SKM-1 (cell line): ENCODE measurements around the gene CDH13.

ENCODE experiments used
- DNase-seq: peaks from one replicate; lab custom pipeline; 2025; ENCODE audit not compliant: unreplicated experiment; lab: John Stamatoyannopoulos, UW

CDH13 gene

GRCh38 chr16:82782715-82783251, 156.0 kb downstream of the CDH13 start:
- no peak for DNase-seq

- no peak for DNase-seq
Observed at GRCh38 chr16:82783933-82784572, 157.3 kb downstream of the CDH13 start.

GRCh38 chr16:82784573-82784968, 157.8 kb downstream of the CDH13 start:
- no peak for DNase-seq

GRCh38 chr16:82788225-82788624, 161.5 kb downstream of the CDH13 start:
- no peak for DNase-seq

GRCh38 chr16:82788919-82789318, 162.2 kb downstream of the CDH13 start:
- no peak for DNase-seq

GRCh38 chr16:82792693-82793092, 165.9 kb downstream of the CDH13 start:
- DNase-seq, result no peak

GRCh38 chr16:82793528-82794245, 166.9 kb downstream of the CDH13 start:
- no peak for DNase-seq

- DNase-seq, result no peak
Observed at GRCh38 chr16:82796047-82796446, 169.3 kb downstream of the CDH13 start.

GRCh38 chr16:82801361-82801760, 174.6 kb downstream of the CDH13 start:
- DNase-seq, result no peak

GRCh38 chr16:82805866-82806265, 179.1 kb downstream of the CDH13 start:
- DNase-seq, result no peak

GRCh38 chr16:82807311-82807710, 180.5 kb downstream of the CDH13 start:
- no peak for DNase-seq

GRCh38 chr16:82808036-82808435, 181.3 kb downstream of the CDH13 start:
- no peak for DNase-seq

- no peak for DNase-seq
Observed at GRCh38 chr16:82810077-82810476, 183.3 kb downstream of the CDH13 start.

- no peak for DNase-seq
Observed at GRCh38 chr16:82814059-82814458, 187.3 kb downstream of the CDH13 start.

- no peak for DNase-seq
Observed at GRCh38 chr16:82819286-82819685, 192.5 kb downstream of the CDH13 start.

GRCh38 chr16:82820855-82821254, 194.1 kb downstream of the CDH13 start:
- DNase-seq, result no peak

GRCh38 chr16:82824408-82824807, 197.6 kb downstream of the CDH13 start:
- DNase-seq, result no peak

GRCh38 chr16:82829301-82829700, 202.5 kb downstream of the CDH13 start:
- DNase-seq, result no peak

- no peak for DNase-seq
Observed at GRCh38 chr16:82830944-82831343, 204.2 kb downstream of the CDH13 start.

- no peak for DNase-seq
Observed at GRCh38 chr16:82832821-82833220, 206.1 kb downstream of the CDH13 start.

GRCh38 chr16:82833378-82833993, 206.7 kb downstream of the CDH13 start:
- DNase-seq, result no peak
